Vagina (tissue), 2 donors: ENCODE measurements around the gene RNF5. TPM values are rescaled to one million over a fixed set of nuclear protein-coding genes. Genes with fewer than 3 reads are reported as not detected.
A peak's percentile ranks its signal among the peaks of the same experiment; 100 is the strongest.

ENCODE experiments used
- DNase-seq, 2 donors: peaks; one replicate each; pipeline ENCODE4 v3.0.0-alpha.2; 2017; ENCODE audit errors: extremely low spot score in 2 of 2
- H3K27ac ChIP-seq: fragments of 200-600 bp; sonication (generic); one replicate; pipeline ENCODE4 v1.5.1; 2019
- H3K27me3 ChIP-seq: fragments of 200-600 bp; sonication (generic); one replicate; pipeline ENCODE4 v1.5.1; 2019
- H3K36me3 ChIP-seq, 2 donors: fragments of 200-600 bp; sonication (generic); one replicate each; pipeline ENCODE4 v1.5.1; 2017 to 2019
- H3K4me1 ChIP-seq: fragments of 200-600 bp; sonication (generic); one replicate; pipeline ENCODE4 v1.5.1; 2019
- H3K4me3 ChIP-seq, 2 donors: fragments of 200-600 bp; sonication (generic); 1 replicate in 1 of 2; 2 replicates in 1 of 2; pipeline ENCODE4 v1.5.1; 2016 to 2019
- H3K9me3 ChIP-seq: fragments of 200-600 bp; sonication (generic); one replicate; pipeline ENCODE4 v1.5.1; 2019
- CTCF ChIP-seq, 3 experiments: fragments of 450-650 bp in 2 of 3; fragments of 200-600 bp in 1 of 3; sonication (generic) in 1 of 3; IDR thresholded peaks; one replicate each; pipeline ENCODE4 v1.5.1; 2017 to 2019; ENCODE audit warnings: antibody characterized with exemption in 3 of 3, mild to moderate bottlenecking in 2 of 3, moderate library complexity in 2 of 3
- POLR2A ChIP-seq, 2 donors: fragments of 450-650 bp; IDR thresholded peaks; one replicate each; pipeline ENCODE4 v1.6.1; 2017; ENCODE audit warnings: antibody characterized with exemption in 2 of 2, mild to moderate bottlenecking in 2 of 2, moderate library complexity in 2 of 2
- POLR2AphosphoS5 ChIP-seq, 2 donors: sonication (generic); formaldehyde crosslinking; IDR thresholded peaks; one replicate each; pipeline ENCODE4 v1.9.0; 2017; ENCODE audit warnings: antibody characterized with exemption in 2 of 2, mild to moderate bottlenecking in 2 of 2, low read depth in 1 of 2; ENCODE audit not compliant: insufficient read depth in 1 of 2
- intact Hi-C: fragments of 100-400 bp; cut with DNase I; formaldehyde crosslinking; loops from one replicate; pipeline ENCODE4 v1.15.1; 2023
- total RNA-seq: library from RNA; depleted of rRNA; stranded (reverse); fragments of >200 nt; gene quantifications from one replicate; pipeline ENCODE4 v1.2.3, GENCODE V29; 2016

Gene RNF5
- 48.4 TPM for total RNA-seq

- TF ChIP-seq POLR2AphosphoS5 (IDR thresholded peaks at IDR 0.05; ENCODE audit: insufficient read depth in 1 of 2, low read depth in 1 of 2) (peak; percentile 64 to 85), CTCF (IDR thresholded peaks at IDR 0.05) (no peak)
- H3K27ac ChIP-seq: peak within 1 kb of the TSS; percentile 95
- H3K4me1 ChIP-seq: peaks cover 45% of the 10 kb centered on the region
- H3K36me3 ChIP-seq: peaks cover 0 to 10% of the 10 kb centered on the region in 2 donors
- H3K4me3 ChIP-seq: peak within 1 kb of the TSS; percentile 81 to 93
- H3K9me3 ChIP-seq: no peaks in the 10 kb centered on the region
- H3K27me3 ChIP-seq: no peaks in the 10 kb centered on the region
- intact Hi-C loops: loop anchor here (10.0 kb wide), 1 partner anchor 53 kb away; the partner anchor contains the start of gene ATF6B
- DNase-seq: peak in 1 of 2 donors; percentile 100
These were observed at the start of gene RNF5 for GRCh38 chr6:32177788-32178546. RNF5 (plus strand) TSS chr6:32178405; CDS start chr6:32178512, 107 bp downstream.

- Histone ChIP-seq H3K27ac (peak overlapping the region; percentile 88), H3K27me3 (no peaks in the 10 kb centered on the region), H3K4me3 (peak overlapping the region; percentile 63 to 67), H3K36me3 (peaks cover 0 to 22% of the 10 kb centered on the region in 2 donors), H3K9me3 (no peaks in the 10 kb centered on the region), H3K4me1 (peaks cover 38% of the 10 kb centered on the region)
- intact Hi-C loops: loop anchor here (10.0 kb wide), 2 partner anchors 46 to 116 kb away; partner anchors contain the start of genes AGPAT1 and RNF5
- TF ChIP-seq CTCF (IDR thresholded peaks at IDR 0.05) (no peak), POLR2A (IDR thresholded peaks at IDR 0.05) (no peak), POLR2AphosphoS5 (IDR thresholded peaks at IDR 0.05; ENCODE audit: insufficient read depth in 1 of 2, low read depth in 1 of 2) (no peak)
- peak in 1 of 2 donors; percentile 86 for DNase-seq
These were observed 49.4 kb upstream of the RNF5 start for GRCh38 chr6:32128751-32129296.

- intact Hi-C loops: loop anchor here (10.0 kb wide), 2 partner anchors 45 to 115 kb away; partner anchors contain the start of genes AGPAT1 and RNF5
- DNase-seq: peak in 1 of 2 donors; percentile 86
- peaks cover 38% of the 10 kb centered on the region for H3K4me1 ChIP-seq
- H3K27me3 ChIP-seq: no peaks in the 10 kb centered on the region
- H3K27ac ChIP-seq: peak overlapping the region; percentile 88
- H3K9me3 ChIP-seq: no peaks in the 10 kb centered on the region
- H3K4me3 ChIP-seq: peak overlapping the region; percentile 63 to 67
- TF ChIP-seq CTCF (IDR thresholded peaks at IDR 0.05) (no peak), POLR2A (IDR thresholded peaks at IDR 0.05) (no peak), POLR2AphosphoS5 (IDR thresholded peaks at IDR 0.05; ENCODE audit: insufficient read depth in 1 of 2, low read depth in 1 of 2) (no peak)
- H3K36me3 ChIP-seq: peaks cover 0 to 16% of the 10 kb centered on the region in 2 donors
These were observed 48.7 kb upstream of the RNF5 start for GRCh38 chr6:32129297-32130088.

- DNase-seq: no peak
- TF ChIP-seq CTCF (IDR thresholded peaks at IDR 0.05) (no peak), POLR2A (IDR thresholded peaks at IDR 0.05) (no peak), POLR2AphosphoS5 (IDR thresholded peaks at IDR 0.05; ENCODE audit: insufficient read depth in 1 of 2, low read depth in 1 of 2) (no peak)
- H3K4me3 ChIP-seq: no peak overlapping the region
- H3K9me3 ChIP-seq: no peaks in the 10 kb centered on the region
- no peaks in the 10 kb centered on the region for H3K27me3 ChIP-seq
- intact Hi-C loops: no loop called here
- no peak overlapping the region for H3K27ac ChIP-seq
- peaks cover 30% of the 10 kb centered on the region for H3K4me1 ChIP-seq
- H3K36me3 ChIP-seq: peaks cover 0 to 5% of the 10 kb centered on the region in 2 donors
These were observed 46.7 kb upstream of the RNF5 start for GRCh38 chr6:32131439-32131948.
